Kidney epithelial cell (primary cell): ENCODE measurements around the gene TMEM221. TPM values are rescaled to one million over a fixed set of nuclear protein-coding genes. Genes with fewer than 3 reads are reported as not detected.

Source experiments
- DNase-seq: peaks from one replicate; pipeline ENCODE4 v3.0.0-alpha.2; 2010; ENCODE audit warnings: low read depth
- H3K27me3 ChIP-seq: 2 replicates; pipeline ENCODE4 v1.6.0; 2011; ENCODE audit warnings: low read length; ENCODE audit not compliant: control insufficient read depth, insufficient read depth
- H3K36me3 ChIP-seq: 2 replicates; pipeline ENCODE4 v1.5.1; 2011; ENCODE audit warnings: low read length; ENCODE audit not compliant: control insufficient read depth, insufficient read depth
- H3K4me3 ChIP-seq: 2 replicates; pipeline ENCODE4 v1.5.1; 2011; ENCODE audit warnings: low read depth, mild to moderate bottlenecking, control low read depth, low read length
- CTCF ChIP-seq: IDR thresholded peaks from 2 replicates; pipeline ENCODE4 v1.5.1; 2011; ENCODE audit warnings: mild to moderate bottlenecking, moderate library complexity, low read length, control low read depth, inconsistent platforms; ENCODE audit not compliant: insufficient read depth, poor library complexity, severe bottlenecking
- total RNA-seq: library from RNA; depleted of rRNA; stranded (reverse); fragments of >200 nt; gene quantifications from 2 replicates; pipeline ENCODE4 v1.2.3, GENCODE V29; 2015

TMEM221 gene
- total RNA-seq, 1 donor from 2014 or later, result 0.75 TPM

GRCh38 chr19:17401628-17402027, 46.8 kb downstream of the TMEM221 start:
- no peaks in the 10 kb centered on the region for H3K36me3 ChIP-seq
- no peak overlapping the region for H3K4me3 ChIP-seq
- TF ChIP-seq CTCF, result no peak
- DNase-seq, result no peak
- peaks cover 5% of the 10 kb centered on the region for H3K27me3 ChIP-seq

- DNase-seq, result no peak
- Histone ChIP-seq H3K4me3 (no peak overlapping the region), H3K36me3 (no peaks in the 10 kb centered on the region), H3K27me3 (peaks cover 7% of the 10 kb centered on the region)
- no peak for TF ChIP-seq CTCF
Measured at GRCh38 chr19:17398902-17399527, 49.5 kb downstream of the TMEM221 start.

DNA sequence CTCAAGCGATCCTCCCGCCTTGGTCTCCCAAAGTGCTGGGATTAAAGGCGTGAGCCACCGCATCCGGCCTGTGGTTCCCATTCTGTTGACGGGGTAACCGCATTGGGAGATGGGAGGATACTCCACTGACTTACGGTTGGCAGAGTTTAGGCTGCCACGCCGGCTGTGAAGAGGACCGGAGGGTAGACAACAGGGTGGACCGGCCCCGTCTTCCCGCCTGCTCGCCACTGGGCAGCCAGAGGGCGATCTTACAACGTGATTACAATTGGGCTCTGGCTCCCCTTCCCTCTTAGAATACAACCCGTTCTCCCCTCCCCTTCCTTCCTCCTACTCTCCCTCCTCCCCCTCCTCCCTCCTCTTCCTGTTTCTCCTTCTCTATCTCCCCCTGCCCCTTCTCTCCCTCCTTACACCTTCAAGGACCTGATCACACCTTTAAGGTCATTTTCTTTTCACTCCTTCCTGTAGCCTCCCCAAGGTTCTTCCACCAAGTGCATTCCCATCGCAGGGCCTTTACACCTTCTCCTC, 53.5 kb downstream of the TMEM221 start:
- DNase-seq, result no peak
- no peaks in the 10 kb centered on the region for H3K36me3 ChIP-seq
- no peak overlapping the region for H3K4me3 ChIP-seq
- TF ChIP-seq CTCF, result peak; percentile 74
- peaks cover 8% of the 10 kb centered on the region for H3K27me3 ChIP-seq

DNA sequence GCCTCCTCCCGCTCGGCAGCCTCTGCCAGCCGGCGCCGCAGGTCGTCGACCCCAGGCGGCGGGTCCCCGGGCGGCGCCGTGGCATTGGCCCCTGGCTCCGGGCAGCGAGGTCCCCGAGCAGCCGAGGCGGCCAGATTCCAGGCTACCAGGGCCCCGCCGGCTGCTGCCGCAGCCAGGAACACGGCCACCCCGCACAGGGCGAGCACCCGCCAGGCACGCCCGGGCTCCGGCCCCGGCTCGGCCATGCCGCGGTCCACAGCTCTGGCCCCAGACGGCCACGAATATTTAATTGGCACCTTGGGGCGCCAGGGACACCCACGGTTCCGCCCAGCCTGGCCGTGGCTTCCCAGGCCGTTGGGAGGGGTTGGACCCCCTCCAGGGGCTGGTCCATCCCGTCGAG, 54.6 kb downstream of the TMEM221 start, which contains the start of gene CCDC194:
TSS of gene CCDC194 (minus strand) at position 283 of the 400 bp plus-strand sequence. CDS start at position 245, 38 bp downstream.
- no peaks in the 10 kb centered on the region for H3K36me3 ChIP-seq
- no peak within 1 kb of the TSS for H3K4me3 ChIP-seq
- DNase-seq, result no peak
- no peak for TF ChIP-seq CTCF
- H3K27me3 ChIP-seq, result peaks cover 11% of the 10 kb centered on the region

DNA sequence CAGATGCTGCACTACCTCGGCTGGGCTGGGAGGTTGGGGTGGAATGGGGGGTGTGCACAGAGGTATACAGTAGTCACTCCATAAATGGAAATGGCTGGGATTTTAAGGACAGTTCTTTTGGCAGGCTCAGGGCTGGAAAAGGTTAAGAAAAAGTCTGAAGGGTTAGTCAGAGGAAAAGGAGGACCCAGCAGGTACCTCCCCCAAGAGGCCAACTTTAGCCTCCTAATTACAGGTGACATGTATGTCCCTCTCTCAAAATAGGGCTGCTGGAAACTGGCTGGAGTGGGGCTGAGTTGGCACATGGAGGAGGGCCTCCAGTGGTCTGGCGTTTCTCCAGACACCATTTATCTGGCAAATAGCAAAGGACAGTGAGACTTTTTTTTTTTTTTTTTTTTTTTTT, 55.5 kb downstream of the TMEM221 start:
- no peak for DNase-seq
- Histone ChIP-seq H3K36me3 (no peaks in the 10 kb centered on the region), H3K4me3 (no peak overlapping the region), H3K27me3 (peaks cover 11% of the 10 kb centered on the region)
- no peak for TF ChIP-seq CTCF
